AG10803 (cell line): ENCODE results near the gene ENTREP1.

Experiments
- DNase-seq: peaks from one replicate; pipeline ENCODE4 v3.0.0; 2010; ENCODE audit warnings: low read depth
- H3K4me3 ChIP-seq: 2 replicates; pipeline ENCODE4 v1.5.1; 2011; ENCODE audit warnings: mild to moderate bottlenecking, low read length, control low read depth
- CTCF ChIP-seq: conservative IDR thresholded peaks from 2 replicates; pipeline ENCODE4 v1.5.1; 2011; ENCODE audit warnings: mild to moderate bottlenecking, low read length, control low read depth, inconsistent platforms

The ENTREP1 gene

GRCh38 chr9:69307446-69308205 lies 17.4 kb upstream of the ENTREP1 start:
- TF ChIP-seq CTCF: no peak; the same call in 1 of the 2 replicates
- H3K4me3 ChIP-seq: no peak overlapping the region
- DNase-seq: peak; percentile 87

GRCh38 chr9:69308206-69308931 lies 16.6 kb upstream of the ENTREP1 start:
- H3K4me3 ChIP-seq: no peak overlapping the region
- TF ChIP-seq CTCF: no peak
- no peak for DNase-seq

DNA sequence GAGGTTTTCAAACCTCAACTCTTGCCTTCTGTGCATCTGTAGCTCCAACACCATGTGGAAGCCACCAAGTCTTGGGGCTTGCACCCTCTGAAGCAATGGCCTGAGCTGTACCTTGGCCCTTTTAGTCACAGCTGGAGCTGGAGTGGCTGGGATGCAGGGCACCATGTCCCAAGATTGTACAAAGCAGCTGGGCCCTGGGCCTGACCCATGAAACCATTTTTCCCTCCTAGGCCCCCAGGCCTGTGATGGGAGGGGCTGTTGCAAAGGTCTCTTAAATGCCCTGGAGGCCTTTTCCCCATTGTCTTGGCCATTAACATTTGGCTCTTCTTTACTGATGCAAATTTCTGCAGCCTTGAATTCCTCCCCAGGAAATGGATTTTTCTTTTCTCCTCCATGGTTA lies 11.8 kb upstream of the ENTREP1 start:
- no peak overlapping the region for H3K4me3 ChIP-seq
- no peak for DNase-seq
- no peak for TF ChIP-seq CTCF

- TF ChIP-seq CTCF: no peak
- H3K4me3 ChIP-seq: no peak overlapping the region
- DNase-seq: no peak
These were observed 10.5 kb upstream of the ENTREP1 start for GRCh38 chr9:69314547-69314946.

GRCh38 chr9:69317081-69317480 lies 7.9 kb upstream of the ENTREP1 start:
- no peak for TF ChIP-seq CTCF
- H3K4me3 ChIP-seq: no peak overlapping the region
- no peak for DNase-seq

DNA sequence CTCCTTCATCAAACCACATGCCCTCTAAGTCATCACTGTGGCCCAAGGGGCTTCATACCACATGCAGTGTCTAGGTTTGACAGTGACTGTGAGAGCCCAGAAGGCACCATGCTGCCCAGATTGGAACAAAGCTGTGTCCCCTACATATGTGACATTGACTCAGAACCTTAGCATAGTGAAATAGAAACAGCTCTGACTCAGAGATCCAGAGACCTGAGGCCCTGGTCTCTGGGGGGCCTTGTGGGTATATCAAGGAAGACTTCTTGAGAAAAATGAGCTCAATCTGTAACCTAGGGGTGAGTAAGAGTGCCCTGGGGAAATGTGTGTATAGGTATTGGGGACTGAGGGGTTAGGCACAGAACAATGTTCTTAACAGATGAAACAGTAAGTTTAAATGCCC lies 7.1 kb upstream of the ENTREP1 start:
- no peak for TF ChIP-seq CTCF
- no peak for DNase-seq
- no peak overlapping the region for H3K4me3 ChIP-seq

- TF ChIP-seq CTCF: no peak
- no peak for DNase-seq
- H3K4me3 ChIP-seq: no peak overlapping the region
These were observed 5.5 kb upstream of the ENTREP1 start for GRCh38 chr9:69319324-69320025.
